Stimulated activated CD8-positive, alpha-beta memory T cell treated with anti-CD3 and anti-CD28 coated beads, Interleukin-15, amount 100 ng/mL, for 24 hours (primary cell): ENCODE results near the gene GPR89B.
"Not testable (repeated sequence)": the region's sequence is repeated elsewhere in the genome, so short reads cannot be mapped to it uniquely, and the experiment has no call there.

Experiments
- DNase-seq: peaks from one replicate; pipeline ENCODE4 v3.0.0-alpha.2; 2020; ENCODE audit warnings: low read depth

GPR89B gene

DNA sequence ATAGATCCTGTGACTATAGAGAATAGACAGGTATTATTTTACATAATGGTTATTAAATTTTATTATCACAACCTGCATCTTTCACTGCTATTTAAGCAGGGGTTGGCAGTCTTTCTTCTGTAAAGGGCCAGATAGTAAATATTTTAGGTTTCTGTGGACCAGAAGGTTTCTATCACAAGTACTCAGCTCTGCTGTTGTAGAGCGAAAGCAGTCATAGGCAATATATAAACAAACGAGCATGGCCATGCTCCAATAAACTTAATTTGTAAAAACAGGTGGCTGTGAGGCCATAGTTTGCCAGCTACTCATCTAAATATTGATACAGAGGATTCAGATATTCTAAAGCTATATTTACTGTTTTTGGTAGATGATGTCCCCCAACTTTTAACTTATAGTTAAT, 12.2 kb downstream of the GPR89B start:
- not testable (repeated sequence) for DNase-seq

DNA sequence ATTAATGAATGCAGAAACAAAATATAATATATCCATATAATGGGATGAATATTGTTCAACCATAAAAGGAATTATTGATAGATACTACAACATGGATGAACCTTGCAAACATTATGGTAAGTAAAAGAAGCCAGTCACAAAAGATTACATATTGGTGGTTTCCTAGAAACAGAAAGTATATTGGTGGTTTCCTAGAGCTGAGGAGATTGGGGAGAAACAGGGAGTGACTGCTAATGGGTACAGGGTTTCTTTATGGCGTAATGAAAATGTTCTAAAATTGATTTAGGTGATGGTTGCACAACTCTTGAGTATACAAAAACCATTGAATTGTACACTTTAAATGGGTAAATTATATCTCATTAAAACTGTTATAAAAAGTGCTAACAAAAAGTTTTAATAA, 14.3 kb downstream of the GPR89B start:
- DNase-seq = not testable (repeated sequence)

DNA sequence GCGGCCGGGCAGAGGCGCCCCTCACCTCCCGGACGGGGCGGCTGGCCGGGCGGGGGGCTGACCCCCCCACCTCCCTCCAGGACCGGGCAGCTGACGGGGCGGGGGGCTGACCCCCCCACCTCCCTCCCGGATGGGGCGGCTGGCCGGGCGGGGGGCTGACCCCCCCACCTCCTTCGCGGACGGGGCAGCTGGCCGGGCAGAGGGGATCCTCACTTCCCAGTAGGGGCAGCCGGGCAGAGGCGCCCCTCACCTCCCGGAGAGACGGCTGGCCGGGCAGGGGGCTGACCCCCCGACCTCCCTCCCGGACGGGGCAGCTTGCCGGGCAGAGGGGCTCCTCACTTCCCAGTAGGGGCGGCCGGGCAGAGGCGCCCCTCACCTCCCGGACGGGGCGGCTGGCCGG, 21.3 kb downstream of the GPR89B start:
- not testable (repeated sequence) for DNase-seq

DNA sequence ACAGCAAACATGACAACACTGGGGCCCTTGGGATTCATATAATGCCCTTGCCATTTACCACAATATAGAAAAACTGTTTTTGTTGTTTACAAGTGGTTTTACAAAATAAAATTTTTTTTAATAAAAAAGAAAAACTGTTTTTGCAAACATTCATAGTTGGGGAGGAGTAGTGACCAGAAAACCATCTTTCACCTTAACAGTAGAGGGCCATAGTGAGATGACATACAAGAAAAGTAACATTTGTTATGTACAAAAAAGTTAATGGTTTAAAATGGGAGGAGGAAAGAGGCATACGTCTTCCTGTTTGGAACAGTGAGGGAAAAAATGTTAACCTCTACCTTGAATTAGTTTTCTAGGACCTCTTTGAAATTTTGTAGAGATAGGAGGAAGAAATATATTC, 30.7 kb downstream of the GPR89B start:
- not testable (repeated sequence) for DNase-seq

DNA sequence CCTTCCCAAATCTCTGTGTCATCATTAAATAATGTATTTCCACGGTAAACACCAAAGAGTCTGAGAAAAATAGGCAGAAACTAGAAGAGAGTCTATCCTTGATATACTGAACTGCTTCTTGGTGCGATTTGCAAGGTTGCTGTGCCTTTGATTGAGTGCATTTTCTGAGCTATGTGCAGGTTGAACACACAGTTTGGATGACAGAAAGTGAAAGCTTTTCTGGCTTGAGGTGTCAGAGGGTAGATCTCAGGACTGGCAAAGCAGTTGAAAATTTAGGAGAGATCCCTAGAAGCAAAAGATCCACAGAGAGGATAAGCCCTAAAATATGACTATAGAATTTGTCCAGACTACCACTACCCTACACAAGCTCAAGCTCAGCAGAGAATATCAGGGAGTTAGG, 31.5 kb downstream of the GPR89B start:
- not testable (repeated sequence) for DNase-seq

DNA sequence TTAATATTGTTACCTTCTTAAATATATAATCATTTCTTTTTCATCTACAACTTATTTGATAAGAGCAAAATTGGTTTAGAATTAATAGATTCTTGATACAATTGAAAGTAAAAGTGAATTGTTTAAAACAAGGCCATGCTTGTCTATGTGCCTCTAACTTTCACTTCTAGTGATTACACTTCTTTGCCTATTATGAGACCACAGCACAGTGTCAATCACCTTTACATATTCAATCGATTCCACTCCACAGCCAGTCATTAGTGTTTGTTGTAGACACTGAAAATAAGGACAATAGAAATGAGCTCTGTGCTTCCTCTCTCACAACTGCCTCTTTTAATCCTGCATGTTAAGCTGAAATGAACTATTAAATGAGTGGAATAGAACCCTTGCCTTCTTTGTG, 36.4 kb downstream of the GPR89B start:
- not testable (repeated sequence) for DNase-seq

DNA sequence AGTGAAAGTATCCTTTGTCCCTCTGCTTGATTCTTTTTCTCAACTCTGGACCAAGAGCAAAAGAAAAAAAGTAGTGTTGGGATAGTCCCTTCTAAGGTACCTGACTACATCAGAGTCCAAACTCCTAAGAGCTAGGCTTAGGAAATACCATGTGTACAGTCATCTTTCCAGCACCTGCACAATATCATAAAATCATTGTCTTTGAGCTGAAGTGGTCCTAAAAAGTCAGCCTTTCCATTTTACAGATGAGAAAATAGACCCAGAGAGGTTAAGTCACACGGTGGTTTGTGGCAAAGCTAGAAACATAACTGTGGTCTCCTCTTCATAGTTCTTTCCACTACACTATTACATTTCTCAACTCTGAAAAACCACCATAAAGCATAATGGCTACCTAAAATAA, 38.4 kb downstream of the GPR89B start:
- not testable (repeated sequence) for DNase-seq

DNA sequence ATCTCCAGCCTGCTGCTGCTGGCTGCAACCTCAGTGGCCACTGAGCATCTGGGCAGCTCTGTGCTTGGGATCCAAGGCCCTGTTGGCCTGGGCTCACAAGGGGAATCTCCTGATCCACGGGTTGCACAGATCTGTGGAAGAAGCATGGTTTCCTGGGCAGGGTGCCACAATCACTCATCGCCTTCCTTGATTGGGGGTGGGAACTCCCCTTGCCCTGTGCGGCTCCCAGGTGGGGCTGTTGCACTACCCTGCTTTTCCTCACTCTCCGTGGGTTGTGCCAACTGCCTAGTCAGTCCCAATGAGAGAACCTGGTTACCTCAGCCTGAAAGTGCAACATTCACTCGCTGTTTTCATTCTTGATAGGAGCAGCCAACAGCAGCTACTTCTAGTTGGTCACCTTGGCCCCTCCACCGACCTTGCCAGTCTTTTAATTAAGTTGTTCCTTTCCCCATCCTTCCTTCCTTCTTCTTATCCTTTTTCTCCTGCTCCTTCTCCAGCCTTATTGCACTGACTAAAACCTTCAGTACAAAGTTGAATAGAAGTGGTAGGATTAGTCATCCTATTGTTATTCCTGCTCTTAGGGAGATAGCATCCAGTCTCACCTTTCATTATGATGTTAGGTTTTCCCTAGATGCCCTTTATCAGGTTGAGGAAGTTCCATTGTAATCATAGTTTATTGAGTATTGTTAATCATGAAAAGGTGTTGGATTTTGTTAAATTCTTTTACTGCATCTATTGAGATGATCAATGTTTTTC, 50.9 kb downstream of the GPR89B start:
- DNase-seq = not testable (repeated sequence)

DNA sequence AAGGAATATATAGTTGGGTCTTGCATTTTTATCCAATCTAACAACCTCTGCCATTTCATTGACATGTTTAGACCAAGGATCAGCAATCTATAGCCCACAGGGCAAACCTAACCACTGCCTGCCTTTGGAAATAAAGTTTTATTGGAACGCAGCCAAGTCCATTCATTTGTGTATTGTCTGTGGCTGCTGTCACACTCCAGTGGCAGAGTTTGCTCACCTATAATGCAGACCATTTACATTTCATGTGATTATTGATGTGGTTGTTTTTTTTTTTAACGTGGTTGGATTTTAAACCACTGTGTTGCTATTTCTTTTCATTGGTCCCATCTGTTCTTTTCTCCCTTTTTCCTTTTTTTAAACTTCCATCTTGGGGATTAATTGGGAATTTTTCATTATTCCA, 57.2 kb downstream of the GPR89B start:
- DNase-seq = not testable (repeated sequence)

DNA sequence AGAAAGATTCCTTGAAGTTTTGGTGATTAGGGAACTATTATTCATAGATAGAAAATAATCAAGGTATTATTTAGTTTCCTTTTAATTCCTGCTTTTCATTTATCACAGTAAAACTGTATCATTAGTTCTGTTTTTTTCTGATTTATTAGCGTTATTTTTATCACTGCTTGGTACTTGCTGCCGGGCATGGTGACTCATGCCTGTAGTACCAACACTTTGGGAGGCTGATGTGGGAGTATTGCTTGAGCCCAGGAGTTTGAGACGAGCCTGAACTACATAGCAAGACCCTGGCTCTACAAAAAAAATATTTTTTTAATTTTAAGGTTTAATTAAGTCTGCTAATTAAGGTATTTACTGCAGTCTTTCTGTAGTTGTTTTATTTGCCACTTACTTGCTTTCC, 59.7 kb downstream of the GPR89B start:
- not testable (repeated sequence) for DNase-seq

DNA sequence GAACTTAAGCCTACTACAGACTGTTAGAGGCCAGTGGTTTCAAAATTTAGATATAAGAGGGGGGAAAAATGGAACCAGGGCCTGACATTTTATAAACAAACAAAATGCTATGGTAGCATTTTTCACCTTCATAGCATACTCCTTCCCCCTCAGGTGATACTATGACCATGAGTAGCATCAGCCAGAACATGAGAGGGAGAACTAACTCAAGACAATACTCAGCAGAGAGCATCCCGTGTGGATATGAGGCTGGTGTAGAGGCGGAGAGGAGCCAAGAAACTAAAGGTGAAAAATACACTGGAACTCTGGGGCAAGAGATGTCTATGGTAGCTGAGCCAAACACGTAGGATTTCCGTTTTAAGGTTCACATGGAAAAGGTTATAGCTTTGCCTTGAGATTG, 64.7 kb downstream of the GPR89B start:
- not testable (repeated sequence) for DNase-seq

DNA sequence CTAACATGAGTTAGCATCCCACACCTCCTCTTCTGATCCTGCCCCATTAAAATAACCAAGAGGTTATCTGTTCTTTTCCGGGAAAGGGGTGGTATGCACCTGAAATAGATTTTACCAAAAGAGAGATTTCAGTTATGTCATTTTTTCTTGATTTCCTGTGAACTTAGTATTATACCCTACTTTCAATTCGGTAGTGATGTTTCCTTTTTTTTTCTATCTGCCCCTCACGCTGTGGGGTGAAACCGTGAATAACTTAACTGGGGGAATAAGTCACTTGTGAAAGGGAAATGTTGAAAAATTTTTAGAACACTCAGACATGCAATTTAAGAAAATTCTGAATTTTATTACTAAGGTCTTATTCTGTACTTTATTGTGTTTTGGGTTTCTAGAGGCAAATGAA, 65.2 kb downstream of the GPR89B start:
- not testable (repeated sequence) for DNase-seq

DNA sequence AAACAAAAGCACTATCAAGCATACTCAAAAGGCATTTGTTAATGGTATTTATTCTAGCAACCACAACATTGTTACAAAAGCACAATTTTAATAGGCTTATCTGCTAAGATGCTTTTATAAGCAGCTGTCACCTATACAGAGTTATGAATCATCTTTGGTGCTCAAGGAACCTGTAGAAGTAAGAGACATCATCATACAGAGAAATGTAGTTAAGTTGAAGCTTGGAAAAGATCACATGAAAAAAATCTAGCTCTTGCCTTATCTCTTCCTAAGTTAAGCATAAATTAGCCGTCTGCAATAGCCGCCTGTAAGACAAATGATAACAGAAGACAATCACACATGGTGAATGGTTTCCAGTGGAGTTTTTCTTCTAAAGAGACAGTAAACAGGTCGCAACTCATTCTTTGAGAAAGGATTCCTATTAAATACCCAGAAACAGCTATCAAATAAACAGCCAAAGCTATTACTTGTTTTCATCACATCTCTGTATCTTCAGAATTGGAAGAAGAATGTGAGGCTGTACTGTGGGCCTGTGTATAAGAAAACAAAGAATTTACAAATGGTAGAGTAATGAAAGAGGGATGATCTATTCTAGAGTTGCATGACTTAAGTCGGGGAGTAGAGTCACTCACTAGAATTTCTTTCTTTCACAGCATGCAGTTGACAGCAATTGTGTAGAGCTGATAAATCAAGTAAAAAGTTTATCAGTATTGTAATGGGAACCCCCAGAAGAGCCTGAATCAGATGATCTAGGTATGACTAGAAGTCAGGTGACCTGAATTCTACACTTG, 65.8 kb downstream of the GPR89B start:
- not testable (repeated sequence) for DNase-seq

DNA sequence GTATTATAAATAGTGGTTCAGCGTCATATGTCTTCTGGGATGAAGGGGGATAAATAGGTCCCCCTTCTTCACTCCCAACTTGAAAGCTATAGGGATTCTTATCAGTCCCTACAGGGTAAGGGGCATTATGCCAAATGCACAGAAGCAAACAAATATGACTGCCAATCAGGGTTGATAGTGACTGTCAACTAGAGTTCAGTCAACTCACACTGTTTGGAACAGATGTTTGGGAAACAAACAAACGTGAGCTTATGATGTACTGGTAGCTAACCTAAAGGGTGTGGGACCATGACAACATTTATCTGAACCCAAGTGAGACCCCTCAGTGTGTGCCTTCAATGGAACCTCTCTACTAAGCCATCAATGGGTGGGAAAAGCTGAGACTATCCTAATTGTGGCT, 67.9 kb downstream of the GPR89B start:
- DNase-seq = not testable (repeated sequence)

DNA sequence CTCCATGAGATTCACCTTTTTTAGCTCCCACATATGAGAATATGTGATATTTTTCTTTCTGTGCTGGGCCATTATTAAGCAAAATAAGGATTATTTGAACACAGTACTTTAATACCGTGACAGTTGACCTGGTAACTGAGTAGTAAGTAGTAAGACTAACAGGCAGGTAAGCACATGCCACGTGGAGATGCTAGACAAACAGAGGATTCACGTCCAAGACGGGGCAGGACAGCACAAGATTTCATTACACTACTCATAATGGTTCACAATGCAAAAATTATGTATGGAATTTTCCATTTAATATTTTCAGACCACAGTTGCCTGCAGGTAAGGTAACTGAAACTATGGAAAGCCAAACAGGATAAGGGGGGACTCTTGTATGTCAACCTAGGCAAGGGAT, 79.5 kb downstream of the GPR89B start:
- not testable (repeated sequence) for DNase-seq

DNA sequence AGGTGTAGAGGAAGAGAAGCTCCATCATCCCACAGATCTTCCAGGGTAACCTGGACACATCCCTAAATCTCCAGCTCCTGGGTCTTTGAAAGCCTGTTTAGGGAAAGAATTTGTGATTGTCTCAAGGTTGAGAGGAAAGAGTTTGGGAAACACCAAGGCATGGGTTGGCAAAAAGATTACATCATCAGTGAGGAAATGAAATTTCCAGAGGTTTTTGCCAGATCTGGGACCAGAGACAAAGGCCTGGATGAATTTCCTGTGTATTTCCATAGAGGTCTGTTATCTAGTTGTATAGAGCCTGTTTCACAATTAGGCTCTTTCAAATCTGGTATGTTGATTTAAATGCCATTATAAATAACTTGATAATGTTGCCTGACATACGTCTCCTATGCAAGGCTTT, 82.3 kb downstream of the GPR89B start:
- DNase-seq = no peak

DNA sequence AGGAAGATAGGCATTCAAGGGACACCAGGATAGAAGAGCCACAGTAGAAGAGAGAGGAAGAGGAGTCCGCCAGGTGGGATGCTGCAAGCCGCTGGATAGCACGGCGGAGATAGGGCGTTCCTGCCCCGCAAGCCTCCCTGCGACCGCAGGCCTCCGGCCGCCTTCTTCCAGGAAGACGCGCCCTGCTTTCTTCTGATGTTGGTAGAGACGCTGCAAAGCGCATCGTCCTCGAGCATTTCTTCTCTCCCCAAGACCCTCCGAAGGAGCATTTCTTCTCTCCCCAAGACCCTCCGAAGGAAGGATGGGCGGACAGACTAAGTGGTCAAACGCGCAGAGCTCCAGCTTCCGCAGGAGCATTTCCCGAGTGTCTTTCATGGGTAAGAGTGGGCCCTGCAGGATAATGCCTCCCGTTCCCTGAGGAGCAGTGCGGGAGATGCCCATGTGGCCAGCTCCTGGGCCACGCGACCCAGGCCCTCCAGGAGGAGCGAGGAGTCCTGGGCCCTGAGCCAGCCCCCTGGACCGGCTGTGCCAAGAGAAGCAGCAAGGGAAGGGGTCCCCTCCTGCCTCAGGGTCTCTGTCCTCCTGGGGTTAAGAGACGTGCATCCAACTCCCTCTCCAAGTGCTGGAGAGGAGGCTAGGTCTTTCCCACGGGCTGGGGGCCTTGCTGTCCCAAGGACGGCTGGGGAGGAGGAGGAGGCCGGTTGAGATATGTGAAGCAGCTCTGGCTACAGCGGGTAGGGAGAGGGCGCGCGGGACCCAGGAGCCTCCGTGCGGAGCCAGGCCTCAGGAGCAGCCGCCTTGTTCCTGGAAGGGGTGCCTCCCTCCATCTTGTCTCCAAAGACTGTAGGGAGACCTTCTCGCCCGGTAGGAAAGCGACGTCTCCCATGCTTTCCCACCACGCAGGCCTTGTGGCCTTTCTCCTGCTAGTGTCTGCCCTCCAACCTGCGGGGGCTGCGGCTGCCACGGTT, 85.2 kb downstream of the GPR89B start:
- not testable (repeated sequence) for DNase-seq

DNA sequence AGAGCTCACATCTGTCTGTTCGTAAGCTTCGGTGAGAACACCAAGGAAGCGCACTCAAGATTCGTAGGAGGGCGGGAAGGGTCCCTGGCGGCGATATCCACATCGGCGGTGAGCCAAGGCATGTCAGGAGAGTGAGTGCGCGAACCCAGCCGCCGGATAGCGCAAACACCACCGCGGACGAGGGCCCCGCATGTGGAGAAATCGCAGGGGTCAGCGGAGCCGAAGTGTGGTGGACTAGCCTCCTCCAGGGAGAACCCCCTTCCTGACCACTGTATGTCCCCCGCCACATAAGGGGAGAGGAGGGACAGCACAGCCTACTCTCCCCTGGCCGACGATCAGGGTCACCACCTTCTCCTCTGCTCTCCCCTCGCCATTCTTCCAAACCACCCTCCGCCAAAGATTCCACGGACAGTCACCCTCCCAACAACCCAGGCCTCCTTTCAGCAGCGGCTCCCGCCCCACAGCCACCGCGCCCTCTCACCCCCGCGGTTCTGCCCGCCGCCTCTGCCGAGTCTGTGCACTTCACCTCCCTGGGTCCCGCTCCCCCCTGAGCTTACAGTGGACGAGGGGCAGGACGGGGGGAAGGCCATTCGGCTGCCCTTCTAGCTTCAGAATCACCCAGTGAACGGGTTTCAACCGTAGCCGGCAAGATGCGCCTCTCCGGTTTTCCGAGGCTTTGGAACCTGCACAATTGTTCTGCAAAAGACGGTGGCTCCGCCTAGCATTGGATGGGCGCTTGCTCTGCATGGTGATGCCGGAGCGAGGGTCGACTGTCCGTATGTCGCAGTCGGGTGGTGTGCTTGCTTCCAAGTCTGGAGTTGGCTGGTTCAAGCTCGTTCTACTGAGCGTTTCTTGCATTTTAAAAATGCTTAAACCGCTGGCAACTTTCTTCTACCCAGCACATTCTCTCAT, 86.3 kb downstream of the GPR89B start:
- DNase-seq = not testable (repeated sequence)

DNA sequence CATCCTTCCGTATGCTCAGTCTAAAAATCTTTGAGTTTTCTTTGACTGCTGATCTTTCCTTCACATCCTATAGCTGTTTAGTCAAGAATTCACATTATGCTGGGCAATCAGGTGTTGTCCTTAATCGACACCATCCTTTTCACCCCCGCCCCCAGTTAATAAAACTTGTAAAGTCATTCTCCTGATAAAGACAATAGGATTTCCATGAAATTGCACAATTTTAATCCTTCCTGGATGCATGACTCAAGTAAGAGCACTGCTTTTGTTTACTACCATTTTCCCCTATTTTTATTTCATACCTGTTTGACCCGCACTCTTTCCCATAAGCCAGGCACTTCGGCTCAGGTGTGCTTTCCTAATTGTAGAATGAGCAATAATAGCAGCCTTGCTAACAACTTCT, 96.7 kb downstream of the GPR89B start:
- not testable (repeated sequence) for DNase-seq

DNA sequence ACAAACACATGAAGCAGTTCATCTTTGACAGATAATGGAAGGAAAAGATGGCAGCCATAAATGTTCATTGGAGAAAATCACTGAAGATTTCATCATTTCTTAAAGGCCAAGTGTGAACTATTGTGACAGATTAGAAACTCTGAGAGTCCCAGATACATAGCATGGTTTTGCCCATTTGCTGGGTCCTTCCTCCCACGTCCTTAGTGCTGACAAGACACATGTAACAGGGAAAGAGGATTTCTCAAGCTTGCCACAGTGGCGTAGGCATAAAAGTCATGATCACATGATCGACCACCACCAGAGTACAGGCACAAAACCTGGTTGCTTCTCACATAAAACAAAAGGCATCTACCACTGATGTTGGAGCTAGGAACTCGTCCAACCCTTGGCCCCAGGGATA, 98.8 kb downstream of the GPR89B start:
- not testable (repeated sequence) for DNase-seq

DNA sequence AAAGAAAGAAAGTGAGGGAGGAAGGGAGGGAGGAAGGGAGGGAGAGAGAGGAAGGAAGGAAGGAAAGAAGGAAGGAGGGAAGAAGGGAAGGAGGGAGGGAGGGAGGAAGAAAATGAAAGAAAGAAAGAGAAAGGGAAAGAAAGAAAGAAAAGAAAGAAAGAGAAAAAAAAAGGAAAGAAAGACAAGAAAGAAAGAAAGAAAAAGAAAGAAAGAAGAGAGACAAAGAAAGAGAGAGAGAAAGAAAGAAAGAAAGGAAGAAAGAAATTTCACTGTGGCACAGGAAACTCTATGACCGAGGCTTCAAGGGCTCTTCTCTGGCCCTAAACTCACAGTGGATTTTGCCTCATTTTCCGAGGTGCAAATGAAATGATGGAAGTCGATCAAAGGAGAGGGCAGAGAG, 104.0 kb downstream of the GPR89B start:
- DNase-seq = not testable (repeated sequence)
